CD14-positive monocyte (primary cell): ENCODE data around the gene TMEM178B. TPM values are rescaled to one million over a fixed set of nuclear protein-coding genes. Genes with fewer than 3 reads are reported as not detected.

Experiments
- DNase-seq, 3 donors: peaks; one replicate each; pipeline ENCODE4 v3.0.0-alpha.2; 2011 to 2022
- H2AFZ ChIP-seq: 2 replicates; pipeline ENCODE4 v1.6.0; 2012; ENCODE audit warnings: mild to moderate bottlenecking, low read depth, low read length, inconsistent platforms; ENCODE audit not compliant: insufficient read depth, poor library complexity, severe bottlenecking
- H3K27ac ChIP-seq, 2 donors: 1 replicate in 1 of 2; 2 replicates in 1 of 2; pipeline ENCODE4 v1.5.1; 2012 to 2013; ENCODE audit warnings: low read length in 2 of 2, control low read depth in 1 of 2, inconsistent platforms in 1 of 2, low read depth in 1 of 2, mild to moderate bottlenecking in 1 of 2
- H3K27me3 ChIP-seq, 2 donors: one replicate each; pipeline versions ENCODE4 v1.6.0 to v1.6.1; 2011 to 2013; ENCODE audit warnings: low read length in 2 of 2; ENCODE audit not compliant: control insufficient read depth in 2 of 2, insufficient read depth in 2 of 2
- H3K36me3 ChIP-seq, 2 donors: replicated peaks in 1 of 2; 1 replicate in 1 of 2; 2 replicates in 1 of 2; pipeline versions ENCODE4 v1.5.1 to v1.6.1; 2012 to 2013; ENCODE audit warnings: low read length in 2 of 2, control low read depth in 1 of 2, inconsistent platforms in 1 of 2, mild to moderate bottlenecking in 1 of 2; ENCODE audit not compliant: insufficient read depth in 2 of 2, control insufficient read depth in 1 of 2
- H3K4me1 ChIP-seq, 2 donors: 1 replicate in 1 of 2; 2 replicates in 1 of 2; pipeline versions ENCODE4 v1.5.1 to v1.6.1; 2012 to 2013; ENCODE audit warnings: low read length in 2 of 2, control low read depth in 1 of 2, inconsistent platforms in 1 of 2, mild to moderate bottlenecking in 1 of 2, moderate library complexity in 1 of 2; ENCODE audit not compliant: insufficient read depth in 2 of 2, control insufficient read depth in 1 of 2
- H3K4me2 ChIP-seq: replicated peaks from 2 replicates; pipeline ENCODE3; 2012; ENCODE audit warnings: low read length, moderate library complexity, mild to moderate bottlenecking; ENCODE audit not compliant: poor library complexity, severe bottlenecking; ENCODE audit errors: extremely low read depth
- H3K4me3 ChIP-seq, 3 experiments: fragments of 200-600 bp in 1 of 3; sonication (generic) in 1 of 3; replicated peaks in 1 of 3; 1 replicate in 2 of 3; 2 replicates in 1 of 3; pipeline ENCODE4 v1.5.1; 2011 to 2013; ENCODE audit warnings: low read length in 3 of 3, mild to moderate bottlenecking in 3 of 3, control low read depth in 2 of 3, low read depth in 2 of 3, inconsistent platforms in 1 of 3, moderate library complexity in 1 of 3
- H3K79me2 ChIP-seq: 2 replicates; pipeline ENCODE4 v1.6.0; 2012; ENCODE audit warnings: mild to moderate bottlenecking, control low read depth, inconsistent platforms, low read length, moderate library complexity; ENCODE audit not compliant: insufficient read depth
- H3K9ac ChIP-seq: 2 replicates; pipeline ENCODE4 v1.6.0; 2017; ENCODE audit warnings: low read length, mild to moderate bottlenecking; ENCODE audit not compliant: insufficient read depth, poor library complexity, severe bottlenecking
- H3K9me3 ChIP-seq, 2 donors: replicated peaks in 1 of 2; 1 replicate in 1 of 2; 2 replicates in 1 of 2; pipeline versions ENCODE4 v1.5.1 to v1.6.1; 2012 to 2013; ENCODE audit warnings: low read length in 2 of 2, control low read depth in 1 of 2; ENCODE audit not compliant: control insufficient read depth in 1 of 2, insufficient read depth in 1 of 2
- H4K20me1 ChIP-seq: 2 replicates; pipeline ENCODE4 v1.6.0; 2012; ENCODE audit warnings: mild to moderate bottlenecking, low read length, control low read depth, moderate library complexity; ENCODE audit not compliant: insufficient read depth
- H3K27ac Mint-ChIP-seq, 7 donors: one replicate each; pipeline ENCODE4 v1.8.0; 2020; ENCODE audit warnings: mild to moderate bottlenecking in 7 of 7, mixed read lengths in 7 of 7, moderate library complexity in 6 of 7, inconsistent platforms in 2 of 7
- H3K27me3 Mint-ChIP-seq, 3 donors: one replicate each; pipeline ENCODE4 v1.8.0; 2021 to 2022; ENCODE audit warnings: low read depth in 3 of 3, mild to moderate bottlenecking in 3 of 3, mixed read lengths in 3 of 3, moderate library complexity in 3 of 3, inconsistent platforms in 1 of 3
- H3K36me3 Mint-ChIP-seq, 2 donors: one replicate each; pipeline ENCODE4 v1.8.0; 2020; ENCODE audit warnings: mixed read lengths in 2 of 2, inconsistent platforms in 1 of 2, mild to moderate bottlenecking in 1 of 2
- H3K4me1 Mint-ChIP-seq: one replicate; pipeline ENCODE4 v1.8.0; 2020; ENCODE audit warnings: mild to moderate bottlenecking, mixed read lengths
- H3K4me3 Mint-ChIP-seq, 2 donors: one replicate each; pipeline ENCODE4 v1.8.0; 2020; ENCODE audit warnings: mild to moderate bottlenecking in 2 of 2, mixed read lengths in 2 of 2, moderate library complexity in 1 of 2
- H3K9me3 Mint-ChIP-seq, 7 donors: one replicate each; pipeline ENCODE4 v1.8.0; 2020 to 2022; ENCODE audit warnings: mixed read lengths in 7 of 7, mild to moderate bottlenecking in 6 of 7, moderate library complexity in 6 of 7, inconsistent platforms in 2 of 7
- WGBS: methylation state at CpG from one replicate; pipeline ENCODE4 v1.1.5; 2013; ENCODE audit warnings: missing lambda C conversion rate; ENCODE audit not compliant: insufficient coverage; 5-methylcytosine and 5-hydroxymethylcytosine counted together
- intact Hi-C, 2 donors: fragments of 100-400 bp; cut with micrococcal nuclease; formaldehyde crosslinking; loops; one replicate each; pipeline versions ENCODE4 v1.15.0 to v1.15.1; 2023
- polyA plus RNA-seq, 3 donors: library from polyadenylated mRNA; depleted of rRNA in 1 of 3; unstranded in 2 of 3; stranded (reverse) in 1 of 3; fragments of 300-500 nt in 2 of 3; fragments of >200 nt in 1 of 3; fragmentation: Illumina TruSeq in 2 of 3; gene quantifications; 1 replicate in 2 of 3; 2 replicates in 1 of 3; pipeline ENCODE4 v1.2.3, GENCODE V29; 2012 to 2021
- TF ChIP-seq, protein P1 (sequence below): fragments of 200-600 bp; IDR thresholded peaks from one replicate; pipeline ENCODE4 v1.8.0; 2022; ENCODE audit warnings: antibody characterized with exemption, mild to moderate bottlenecking

Gene TMEM178B
- polyA plus RNA-seq, 3 donors = not detected

DNA sequence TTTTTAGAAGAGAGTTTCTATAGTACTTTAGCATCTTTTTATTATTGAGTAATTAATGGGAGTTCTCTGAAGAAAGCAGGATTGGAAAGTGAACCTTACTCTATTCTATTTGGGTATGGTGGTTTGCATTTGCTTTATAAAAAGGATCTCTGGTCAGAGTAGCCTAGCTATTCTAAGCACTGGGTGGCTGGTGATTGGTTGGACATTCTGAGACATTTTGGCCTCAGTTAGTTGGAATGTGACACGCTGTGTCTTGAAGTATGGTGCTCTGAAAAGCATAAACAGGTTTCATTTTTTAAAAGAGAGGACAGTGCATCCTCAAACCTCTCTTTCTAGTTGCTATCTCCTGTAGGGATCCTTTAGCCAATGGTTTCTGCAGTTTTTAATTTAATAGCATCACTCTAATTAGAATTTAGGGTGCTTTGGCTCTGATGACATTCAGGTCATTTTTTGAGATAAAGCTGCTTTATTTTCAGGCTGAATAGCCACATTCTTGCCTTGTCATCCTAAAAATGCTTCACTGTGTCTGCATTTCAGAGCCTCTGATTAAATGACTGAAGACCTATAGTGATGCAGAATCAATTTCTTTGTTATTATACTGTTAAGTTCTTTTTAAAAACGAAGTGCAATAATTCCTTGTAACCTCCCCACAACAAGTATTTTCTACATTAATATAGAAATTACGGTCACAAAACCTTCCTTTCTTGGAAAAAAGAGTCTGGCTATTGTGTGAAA lies 20.6 kb downstream of the TMEM178B start:
- no peak overlapping the region for H3K27ac ChIP-seq
- Mint-ChIP-seq H3K9me3 (peaks cover 0 to 1% (median 0%) of the 10 kb centered on the region in 7 donors), H3K27me3 (peaks cover 1 to 4% (median 2%) of the 10 kb centered on the region in 3 donors), H3K36me3 (no peaks in the 10 kb centered on the region), H3K4me3 (no peak overlapping the region), H3K27ac (no peak overlapping the region), H3K4me1 (no peaks in the 10 kb centered on the region)
- H3K27me3 ChIP-seq = peaks cover 0 to 2% of the 10 kb centered on the region in 2 donors
- no peak overlapping the region for H2AFZ ChIP-seq
- intact Hi-C loops = no loop called here
- H3K4me3 ChIP-seq = no peak overlapping the region
- TF ChIP-seq, protein P1, sequence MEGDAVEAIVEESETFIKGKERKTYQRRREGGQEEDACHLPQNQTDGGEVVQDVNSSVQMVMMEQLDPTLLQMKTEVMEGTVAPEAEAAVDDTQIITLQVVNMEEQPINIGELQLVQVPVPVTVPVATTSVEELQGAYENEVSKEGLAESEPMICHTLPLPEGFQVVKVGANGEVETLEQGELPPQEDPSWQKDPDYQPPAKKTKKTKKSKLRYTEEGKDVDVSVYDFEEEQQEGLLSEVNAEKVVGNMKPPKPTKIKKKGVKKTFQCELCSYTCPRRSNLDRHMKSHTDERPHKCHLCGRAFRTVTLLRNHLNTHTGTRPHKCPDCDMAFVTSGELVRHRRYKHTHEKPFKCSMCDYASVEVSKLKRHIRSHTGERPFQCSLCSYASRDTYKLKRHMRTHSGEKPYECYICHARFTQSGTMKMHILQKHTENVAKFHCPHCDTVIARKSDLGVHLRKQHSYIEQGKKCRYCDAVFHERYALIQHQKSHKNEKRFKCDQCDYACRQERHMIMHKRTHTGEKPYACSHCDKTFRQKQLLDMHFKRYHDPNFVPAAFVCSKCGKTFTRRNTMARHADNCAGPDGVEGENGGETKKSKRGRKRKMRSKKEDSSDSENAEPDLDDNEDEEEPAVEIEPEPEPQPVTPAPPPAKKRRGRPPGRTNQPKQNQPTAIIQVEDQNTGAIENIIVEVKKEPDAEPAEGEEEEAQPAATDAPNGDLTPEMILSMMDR = no peak
- H3K4me1 ChIP-seq = no peaks in the 10 kb centered on the region
- no peak overlapping the region for H3K4me2 ChIP-seq
- no peaks in the 10 kb centered on the region for H3K9me3 ChIP-seq
- no peaks in the 10 kb centered on the region for H3K36me3 ChIP-seq
- no peaks in the 10 kb centered on the region for H4K20me1 ChIP-seq
- H3K79me2 ChIP-seq = no peaks in the 10 kb centered on the region
- no peak overlapping the region for H3K9ac ChIP-seq
- DNase-seq = no peak
- WGBS = no CpG with 5 or more reads among the region's 3 CpGs

DNA sequence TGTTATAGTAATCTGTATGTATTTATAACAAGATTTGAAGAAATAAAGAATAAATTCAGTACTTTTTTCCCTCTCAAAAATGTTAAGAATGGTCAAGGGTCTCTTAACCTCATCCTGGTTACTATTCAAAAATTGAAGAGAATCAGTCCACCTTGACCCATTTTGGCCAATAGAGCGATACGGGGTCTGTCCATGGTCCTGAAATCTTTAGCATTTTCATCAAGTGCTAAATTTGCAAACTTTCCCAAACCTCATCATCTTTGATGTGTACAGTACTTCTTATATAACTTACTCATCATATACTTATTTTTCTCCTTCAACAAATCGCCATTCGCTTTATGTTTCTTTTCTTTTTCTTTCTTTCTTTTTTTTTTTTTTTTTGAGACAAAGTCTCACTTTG lies 23.6 kb downstream of the TMEM178B start:
- no peaks in the 10 kb centered on the region for H4K20me1 ChIP-seq
- Mint-ChIP-seq H3K4me1 (no peaks in the 10 kb centered on the region), H3K27ac (no peak overlapping the region), H3K4me3 (no peak overlapping the region), H3K36me3 (no peaks in the 10 kb centered on the region), H3K9me3 (peaks cover 0 to 1% (median 0%) of the 10 kb centered on the region in 7 donors), H3K27me3 (peaks cover 1 to 5% (median 4%) of the 10 kb centered on the region in 3 donors)
- H3K9me3 ChIP-seq = no peaks in the 10 kb centered on the region
- H3K4me3 ChIP-seq = no peak overlapping the region
- H3K4me2 ChIP-seq = no peak overlapping the region
- H3K9ac ChIP-seq = no peak overlapping the region
- no peaks in the 10 kb centered on the region for H3K79me2 ChIP-seq
- no peak overlapping the region for H3K27ac ChIP-seq
- 67% methylated on average over 2 of the region's 4 CpGs for WGBS
- H3K4me1 ChIP-seq = no peaks in the 10 kb centered on the region
- H2AFZ ChIP-seq = no peak overlapping the region
- intact Hi-C loops = no loop called here
- no peak for DNase-seq
- no peaks in the 10 kb centered on the region for H3K36me3 ChIP-seq
- H3K27me3 ChIP-seq = peaks cover 0 to 2% of the 10 kb centered on the region in 2 donors
- TF ChIP-seq, protein P1 = no peak
